ENCODE data around the gene CREB5.

The CREB5 gene

GRCh38 chr7:28853834-28854749, 441.8 kb downstream of the CREB5 start:
- DNase-seq (ENCODE audit: low read depth in 2 of 2), result peak; percentile 29 to 32

DNA sequence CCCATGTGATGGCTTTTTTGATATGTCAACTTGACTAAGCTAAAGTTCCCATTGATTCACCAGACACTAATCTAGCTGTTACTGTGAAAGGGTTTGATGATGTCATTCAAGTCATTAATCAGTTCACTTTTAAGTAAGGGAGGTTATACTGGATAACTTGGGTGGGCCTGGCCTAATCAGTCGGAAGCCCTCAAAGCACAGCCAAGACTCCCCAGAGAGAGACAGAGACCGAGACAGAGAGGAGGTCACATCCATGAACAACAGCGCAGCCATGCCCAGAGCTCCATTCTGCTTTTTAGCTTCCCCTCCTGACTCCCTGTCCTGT, 442.4 kb downstream of the CREB5 start:
- no peak for DNase-seq (ENCODE audit: low read depth in 2 of 2)

GRCh38 chr7:28855538-28856217, 443.4 kb downstream of the CREB5 start:
- no peak for DNase-seq (ENCODE audit: low read depth in 2 of 2)

- DNase-seq (ENCODE audit: low read depth in 2 of 2), result no peak
These were observed 444.3 kb downstream of the CREB5 start for GRCh38 chr7:28856656-28857055.

DNA sequence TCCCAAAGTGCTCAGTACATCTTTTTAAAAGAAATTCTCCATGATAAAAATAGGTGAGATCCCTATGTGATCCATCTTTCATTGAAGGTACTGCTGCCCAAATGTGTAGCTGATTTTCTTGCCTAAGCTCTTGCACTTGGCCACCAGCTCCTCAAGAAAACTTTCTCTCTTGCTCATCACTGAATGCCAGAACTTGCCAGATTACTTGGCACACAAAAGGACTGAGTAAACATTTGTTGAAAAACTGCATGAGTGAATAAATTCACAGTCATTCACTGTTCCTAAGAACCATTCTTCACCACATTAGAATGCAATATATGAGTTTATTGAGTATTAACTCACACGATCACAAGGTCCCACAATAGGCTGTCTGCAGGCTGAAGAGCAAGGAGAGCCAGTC, 445.9 kb downstream of the CREB5 start:
- no peak for DNase-seq (ENCODE audit: low read depth in 2 of 2)

DNA sequence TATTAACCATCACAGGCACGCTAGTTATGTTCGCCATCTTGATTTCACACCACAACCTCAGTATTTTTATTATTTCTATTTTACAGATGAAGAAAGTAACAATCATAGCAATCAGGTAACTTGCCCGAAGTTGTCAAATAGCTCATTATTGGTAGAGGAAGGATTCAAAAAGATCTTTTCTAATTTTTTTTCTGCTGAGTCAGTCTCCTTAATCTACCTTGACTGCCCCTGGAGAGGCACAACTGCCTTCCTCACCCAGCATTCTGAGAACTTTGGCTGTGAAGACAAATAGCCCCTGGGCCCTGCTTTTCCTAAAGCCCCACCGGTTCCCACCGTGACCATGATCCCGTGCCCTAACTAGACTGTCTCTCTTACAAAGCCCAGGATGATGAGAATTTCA, 446.6 kb downstream of the CREB5 start:
- no peak for DNase-seq (ENCODE audit: low read depth in 2 of 2)

DNA sequence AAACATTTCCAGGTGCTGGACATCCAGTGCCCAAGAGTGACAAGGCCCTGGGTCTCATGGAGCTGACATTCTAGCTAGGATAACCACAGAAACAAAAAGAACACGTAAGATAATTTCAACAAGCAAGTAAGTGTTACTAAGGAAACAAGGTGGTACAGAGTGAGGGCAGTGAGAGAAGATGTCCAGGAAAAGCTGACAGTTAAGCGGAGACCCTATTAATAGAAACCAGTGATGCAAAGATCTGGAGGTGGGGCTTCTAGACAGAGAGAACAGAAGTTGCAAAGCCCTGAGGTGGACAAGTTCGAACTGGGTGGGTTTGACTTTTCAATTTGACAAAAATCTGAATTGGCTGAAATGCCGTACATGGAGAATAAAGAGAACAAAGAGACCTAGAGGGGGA, 449.5 kb downstream of the CREB5 start:
- DNase-seq (ENCODE audit: low read depth in 2 of 2), result no peak

DNA sequence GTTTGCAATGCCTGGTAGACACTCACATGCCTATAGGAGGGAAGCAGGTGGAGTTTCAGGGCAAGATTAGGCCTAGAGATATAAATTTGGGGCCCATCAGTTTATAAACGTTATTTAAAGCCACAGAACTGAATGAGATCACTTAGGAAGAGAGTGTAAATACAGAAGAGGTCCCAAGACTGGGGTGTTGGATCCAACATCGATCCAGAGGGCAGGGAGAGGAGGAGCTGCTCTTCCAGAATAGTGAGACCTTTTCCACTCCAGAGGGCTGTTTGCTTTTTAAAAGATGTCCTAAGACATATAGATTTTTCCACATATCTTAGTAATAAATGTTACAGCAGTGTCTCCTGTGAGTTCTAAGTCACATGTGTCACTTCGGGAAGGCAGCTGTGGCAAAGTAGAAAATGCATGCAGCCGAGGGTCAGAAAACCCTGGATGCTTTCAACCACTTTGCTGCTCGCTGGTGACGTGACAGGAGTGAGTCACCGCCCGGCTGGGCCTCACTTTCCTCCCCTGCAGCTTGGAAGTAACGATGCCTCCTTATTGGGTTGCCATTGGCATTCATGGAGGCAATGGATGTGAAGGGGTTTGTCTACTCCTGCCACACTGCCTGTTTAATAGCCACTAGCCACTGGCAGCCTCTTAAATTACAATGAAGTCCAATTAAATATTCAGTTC, 450.4 kb downstream of the CREB5 start:
- no peak for DNase-seq (ENCODE audit: low read depth in 2 of 2)

DNA sequence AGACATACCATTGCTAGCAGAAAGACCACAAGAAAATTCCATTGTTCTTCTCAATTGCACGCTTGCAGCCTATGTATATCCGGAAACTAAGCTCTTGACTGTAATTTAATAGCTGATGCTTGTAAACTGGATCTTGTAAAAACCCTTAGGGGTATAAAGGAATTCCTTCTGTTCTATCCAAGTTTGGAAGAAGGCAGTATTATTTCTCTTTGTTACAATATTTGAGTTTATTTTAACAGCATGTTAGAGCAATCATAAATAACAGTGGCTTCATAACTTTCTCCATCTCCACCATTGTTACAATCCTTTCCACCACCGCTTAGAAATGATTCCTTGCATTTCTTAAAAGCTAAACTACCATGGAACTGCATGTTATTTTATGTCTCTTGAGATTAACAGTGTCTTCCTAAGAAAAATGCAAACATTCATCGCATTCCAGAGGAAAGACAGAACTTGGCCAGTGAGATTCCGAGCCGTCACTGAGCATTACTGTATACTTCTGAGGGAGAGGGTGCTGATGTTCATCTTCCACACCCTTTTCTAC, 453.4 kb downstream of the CREB5 start:
- no peak for DNase-seq (ENCODE audit: low read depth in 2 of 2)

GRCh38 chr7:28868712-28869111, 456.4 kb downstream of the CREB5 start:
- no peak for DNase-seq (ENCODE audit: low read depth in 2 of 2)

DNA sequence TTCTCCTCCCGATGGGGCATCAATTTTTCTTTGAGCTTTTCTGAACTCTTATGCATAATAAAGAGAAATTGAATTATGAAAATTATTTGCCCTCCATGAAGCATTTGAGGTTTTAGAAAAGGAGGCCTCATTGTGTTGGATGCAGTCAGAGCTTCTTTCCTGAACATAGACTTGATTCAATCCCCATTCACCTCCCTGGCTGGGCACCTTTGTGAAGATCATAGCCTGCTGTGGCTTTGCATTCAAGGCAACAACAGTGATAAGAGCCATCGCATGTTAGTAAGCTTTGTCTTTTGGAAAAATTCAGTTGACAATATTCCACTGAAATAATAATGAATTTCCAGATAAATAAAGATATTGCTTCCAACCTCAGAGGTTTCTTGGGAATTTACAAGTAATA, 458.8 kb downstream of the CREB5 start:
- DNase-seq (ENCODE audit: low read depth in 2 of 2), result no peak

- DNase-seq (ENCODE audit: low read depth in 2 of 2), result no peak
These were observed 459.3 kb downstream of the CREB5 start for GRCh38 chr7:28871631-28872030.

- DNase-seq (ENCODE audit: low read depth in 2 of 2), result no peak
These were observed 459.9 kb downstream of the CREB5 start for GRCh38 chr7:28872226-28872625.

GRCh38 chr7:28873365-28873764, 461.0 kb downstream of the CREB5 start:
- DNase-seq (ENCODE audit: low read depth in 2 of 2), result no peak

GRCh38 chr7:28874001-28874400, 461.7 kb downstream of the CREB5 start:
- no peak for DNase-seq (ENCODE audit: low read depth in 2 of 2)

Measured in stimulated activated CD8-positive, alpha-beta memory T cell treated with anti-CD3 and anti-CD28 coated beads, Interleukin-7, amount 100 ng/mL, for 1 hour (primary cell).